DOHH2 (cell line): ENCODE data around the gene SEPTIN5.

Experiments
- CTCF ChIP-seq: fragments of 200-600 bp; sonication (generic); IDR thresholded peaks from one replicate; pipeline ENCODE4 v1.5.1; 2014; ENCODE audit warnings: antibody characterized with exemption, mild to moderate bottlenecking, low read depth, low read length; ENCODE audit not compliant: poor library complexity, severe bottlenecking
- EZH2phosphoT487 ChIP-seq: fragments of 200-600 bp; sonication (generic); IDR thresholded peaks from 2 replicates; pipeline ENCODE4 v1.6.1; 2017; ENCODE audit warnings: borderline replicate concordance, mild to moderate bottlenecking, antibody characterized with exemption, low read length, moderate library complexity, mixed read lengths

GRCh38 chr22:19719488-19720021 is 5.3 kb downstream of the SEPTIN5 start:
- no peak for TF ChIP-seq CTCF
- TF ChIP-seq EZH2phosphoT487 = no peak
